Transverse colon (tissue), 4 donors: ENCODE data around the gene HCFC1R1.

ENCODE experiments used
- CTCF ChIP-seq, 5 experiments: fragments of 200-600 bp in 3 of 5; fragments of 450-650 bp in 2 of 5; sonication (generic) in 3 of 5; IDR thresholded peaks; 1 replicate in 2 of 5; 2 replicates in 3 of 5; pipeline ENCODE4 v1.5.1; 2016 to 2017; ENCODE audit warnings: antibody characterized with exemption in 5 of 5, inconsistent platforms in 3 of 5, mild to moderate bottlenecking in 2 of 5, moderate library complexity in 1 of 5
- POLR2A ChIP-seq: fragments of 450-650 bp; IDR thresholded peaks from one replicate; pipeline ENCODE4 v1.6.1; 2016; ENCODE audit warnings: antibody characterized with exemption, mild to moderate bottlenecking, moderate library complexity
- POLR2AphosphoS5 ChIP-seq, 3 donors: sonication (generic); formaldehyde crosslinking; IDR thresholded peaks; one replicate each; pipeline ENCODE4 v1.6.1; 2016; ENCODE audit warnings: antibody characterized with exemption in 3 of 3

GRCh38 chr16:3015865-3016521, 7.7 kb downstream of the HCFC1R1 start:
- TF ChIP-seq CTCF (IDR thresholded peaks at IDR 0.05) (no peak), POLR2A (no peak), POLR2AphosphoS5 (IDR thresholded peaks at IDR 0.05) (no peak)
